OCI-LY7 (cell line): ENCODE measurements around the gene MKNK1.

Experiments
- CTCF ChIP-seq: fragments of 200-600 bp; sonication (generic); conservative IDR thresholded peaks from 2 replicates; pipeline ENCODE4 v1.5.1; 2014; ENCODE audit warnings: mild to moderate bottlenecking, antibody characterized with exemption, low read length, moderate library complexity, mixed read lengths
- EZH2phosphoT487 ChIP-seq: fragments of 200-600 bp; sonication (generic); IDR thresholded peaks from 2 replicates; pipeline ENCODE4 v1.6.1; 2018; ENCODE audit warnings: low read depth, borderline replicate concordance, mild to moderate bottlenecking, mixed run types, antibody characterized with exemption, low read length, moderate library complexity, mixed read lengths

- no peak for TF ChIP-seq CTCF
- TF ChIP-seq EZH2phosphoT487: no peak
Observed at GRCh38 chr1:46530311-46530710, 73.8 kb downstream of the MKNK1 start.
